HCT116 (cell line): ENCODE measurements around the gene RAB36. TPM values are rescaled to one million over a fixed set of nuclear protein-coding genes. Genes with fewer than 3 reads are reported as not detected.

Experiments used
- ATAC-seq: fragments of 200-7000 bp; cut with Tn5 transposase; 2 replicates; pipeline ENCODE4 v1.9.1; 2020; ENCODE audit warnings: mild to moderate bottlenecking, moderate library complexity
- BruUV-seq: library from RNA; stranded (reverse); fragments of 400-500 nt; replicated peaks from 2 replicates; lab custom pipeline; 2021; lab: Mats Ljungman, UMichigan
- CTCF ChIA-PET: fragments of 300-600 bp; sonication (Branson Sonifier 250); formaldehyde crosslinking; loops from one replicate; lab custom pipeline; 2021; ENCODE audit warnings: antibody characterized with exemption; lab: Charles Lee
- POLR2A ChIA-PET: fragments of 300-600, 350-600 bp; sonication (Branson Sonifier 250); formaldehyde crosslinking; loops from one replicate; lab custom pipeline; 2021; ENCODE audit warnings: antibody characterized with exemption; lab: Charles Lee
- RAD21 ChIA-PET, 2 experiments: fragments of 300-600 bp; sonication (Branson Sonifier 250); formaldehyde crosslinking; loops; one replicate each; lab custom pipeline; 2023; ENCODE audit warnings: low total read pairs in 2 of 2; ENCODE audit not compliant: uncharacterized antibody in 2 of 2, unreplicated experiment in 2 of 2, low non-redundant PET in 1 of 2; lab: Charles Lee
- DNase-seq: peaks from one replicate; pipeline ENCODE4 v3.0.0-alpha.2; 2010; ENCODE audit warnings: low read depth, low spot score
- H2AFZ ChIP-seq: fragments of 200-600 bp; shearing (Covaris generic), sonication (generic); 2 replicates; pipeline ENCODE4 v1.6.1; 2017; ENCODE audit warnings: low read depth, mixed run types, mixed read lengths, antibody characterized with exemption, low read length; ENCODE audit not compliant: poor library complexity, severe bottlenecking
- H3K27ac ChIP-seq: 2 replicates; pipeline ENCODE4 v1.5.1; 2012; ENCODE audit warnings: low read depth, low read length
- H3K27me3 ChIP-seq: fragments of 200-600 bp; sonication (generic); 2 replicates; pipeline ENCODE4 v1.6.1; 2016; ENCODE audit warnings: mixed run types, low read length, mixed read lengths; ENCODE audit not compliant: insufficient read depth
- H3K36me3 ChIP-seq, 2 experiments: fragments of 200-500 bp in 1 of 2; fragments of 200-600 bp in 1 of 2; sonication (Bioruptor generic) in 1 of 2; sonication (generic) in 1 of 2; 2 replicates each; pipeline versions ENCODE4 v1.5.1 to v1.6.1; 2014 to 2016; ENCODE audit warnings: low read length in 2 of 2, inconsistent platforms in 1 of 2, mixed read lengths in 1 of 2, mixed run types in 1 of 2; ENCODE audit not compliant: insufficient read depth in 2 of 2, control insufficient read depth in 1 of 2
- H3K4me1 ChIP-seq, 2 experiments: fragments of 200-600 bp in 1 of 2; sonication (generic) in 1 of 2; 2 replicates each; pipeline versions ENCODE4 v1.5.1 to v1.6.1; 2012 to 2017; ENCODE audit warnings: low read length in 2 of 2, inconsistent platforms in 1 of 2, mild to moderate bottlenecking in 1 of 2, mixed read lengths in 1 of 2, mixed run types in 1 of 2, moderate library complexity in 1 of 2; ENCODE audit not compliant: insufficient read depth in 2 of 2, control insufficient read depth in 1 of 2
- H3K4me2 ChIP-seq: fragments of 200-600 bp; sonication (generic); 2 replicates; pipeline ENCODE4 v1.6.1; 2017; ENCODE audit warnings: mixed run types, low read length, mixed read lengths
- H3K4me3 ChIP-seq, 2 experiments: fragments of 200-600 bp in 1 of 2; sonication (generic) in 1 of 2; replicated peaks in 1 of 2; 2 replicates each; pipeline ENCODE4 v1.5.1; 2011 to 2016; ENCODE audit warnings: low read length in 2 of 2, control low read depth in 1 of 2, low read depth in 1 of 2, mild to moderate bottlenecking in 1 of 2, mixed read lengths in 1 of 2, mixed run types in 1 of 2
- H3K79me2 ChIP-seq: fragments of 200-600 bp; sonication (generic); 2 replicates; pipeline ENCODE4 v1.6.1; 2017; ENCODE audit warnings: mild to moderate bottlenecking, mixed run types, low read length, moderate library complexity, mixed read lengths; ENCODE audit not compliant: insufficient read depth
- H3K9ac ChIP-seq: fragments of 200-600 bp; sonication (generic); 2 replicates; pipeline ENCODE4 v1.6.1; 2016; ENCODE audit warnings: low read length, mixed read lengths
- H3K9me2 ChIP-seq: fragments of 200-600 bp; sonication (generic), shearing (Covaris generic); 2 replicates; pipeline ENCODE4 v1.6.1; 2017; ENCODE audit warnings: mixed run types, mild to moderate bottlenecking, moderate library complexity; ENCODE audit not compliant: insufficient read depth
- H3K9me3 ChIP-seq, 2 experiments: fragments of 200-500 bp in 1 of 2; fragments of 200-600 bp in 1 of 2; sonication (Bioruptor generic) in 1 of 2; sonication (generic) in 1 of 2; 2 replicates each; pipeline ENCODE4 v1.6.1; 2014 to 2017; ENCODE audit warnings: low read length in 2 of 2, mixed read lengths in 2 of 2, inconsistent platforms in 1 of 2, low read depth in 1 of 2, mild to moderate bottlenecking in 1 of 2, mixed run types in 1 of 2, moderate library complexity in 1 of 2; ENCODE audit not compliant: control insufficient read depth in 1 of 2, insufficient read depth in 1 of 2
- H4K20me1 ChIP-seq: fragments of 200-600 bp; sonication (generic), shearing (Covaris generic); 2 replicates; pipeline ENCODE4 v1.6.1; 2017; ENCODE audit warnings: mixed run types, mild to moderate bottlenecking, moderate library complexity; ENCODE audit not compliant: insufficient read depth
- EZH2phosphoT487 ChIP-seq: fragments of 200-600 bp; IDR thresholded peaks from 2 replicates; pipeline ENCODE4 v1.6.1; 2018; ENCODE audit warnings: antibody characterized with exemption, borderline replicate concordance
- JUND ChIP-seq: IDR thresholded peaks from 2 replicates; pipeline ENCODE4 v1.6.1; 2012
- MAX ChIP-seq: IDR thresholded peaks from 2 replicates; pipeline ENCODE4 v1.6.1; 2012
- SIN3A ChIP-seq: IDR thresholded peaks from 2 replicates; pipeline ENCODE4 v1.6.1; 2012; ENCODE audit warnings: low read depth
- ZBTB33 ChIP-seq: IDR thresholded peaks from 2 replicates; pipeline ENCODE4 v1.6.1; 2011; ENCODE audit warnings: mild to moderate bottlenecking, low read length, moderate library complexity; ENCODE audit not compliant: insufficient replicate concordance; ENCODE audit errors: extremely low read depth
- intact Hi-C: fragments of 100-400 bp; cut with micrococcal nuclease; formaldehyde crosslinking; loops from 2 replicates; pipeline ENCODE4 v1.10.0; 2022
- total RNA-seq: library from RNA; stranded (reverse); gene quantifications from one replicate; pipeline ENCODE4 v1.2.1, GENCODE V29; 2021; ENCODE audit not compliant: unreplicated experiment

RAB36 gene
- total RNA-seq, 1 experiment from 2014 or later: 6.1 TPM

DNA sequence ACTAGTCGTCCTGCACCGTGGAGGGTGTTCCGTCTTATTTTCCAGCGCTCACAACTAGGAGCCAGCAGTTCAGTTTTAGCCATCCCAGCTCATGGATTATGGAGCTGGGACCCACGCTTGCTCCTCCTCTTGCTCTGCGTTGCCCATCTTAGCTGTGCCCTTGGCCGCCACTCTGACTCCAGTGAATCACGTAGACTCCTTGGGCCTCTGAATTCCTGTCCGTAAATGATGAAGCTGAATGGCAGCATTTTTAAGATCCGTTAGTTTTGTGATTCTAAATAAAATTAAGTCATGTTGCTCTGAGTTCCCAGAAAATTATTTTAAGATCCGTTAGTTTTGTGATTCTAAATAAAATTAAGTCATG is 58.8 kb downstream of the RAB36 start (continued):
- TF ChIP-seq EZH2phosphoT487: no peak
- no peak for TF ChIP-seq MAX

DNA sequence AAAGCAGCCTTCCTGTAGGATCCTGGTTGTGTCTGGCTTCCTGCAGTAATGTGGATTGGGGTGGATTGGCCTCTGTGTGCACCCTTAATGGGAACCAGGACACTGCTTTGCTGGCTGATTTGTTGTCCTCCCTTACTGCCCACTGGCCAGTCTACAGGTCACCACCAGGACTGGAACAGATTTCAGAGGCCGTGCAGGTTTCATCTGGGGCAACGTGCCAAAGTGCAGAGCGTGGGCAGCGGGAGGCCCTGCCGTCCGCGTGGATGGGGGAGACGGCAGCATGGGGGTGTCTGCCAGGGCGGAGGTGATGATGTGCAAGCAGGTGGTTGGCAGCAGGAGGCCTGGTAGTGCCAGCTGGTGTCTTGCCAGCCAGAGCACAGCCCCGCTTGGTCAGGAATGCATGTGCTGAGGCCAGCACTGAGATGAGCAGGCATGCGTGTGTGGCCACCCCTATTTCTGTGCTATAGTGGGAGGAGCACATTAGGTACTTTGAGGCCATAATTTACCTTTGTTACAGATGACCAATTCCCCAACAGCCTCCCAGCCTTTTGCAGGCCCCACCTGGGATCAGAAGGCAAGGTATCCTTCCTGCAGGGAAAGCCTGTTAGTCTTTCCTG is 59.4 kb downstream of the RAB36 start:
- ATAC-seq (no peak), DNase-seq (no peak)
- Histone ChIP-seq H3K79me2 (peaks cover 87% of the 10 kb centered on the region), H3K9me2 (no peaks in the 10 kb centered on the region), H3K9ac (no peak overlapping the region), H3K9me3 (no peaks in the 10 kb centered on the region), H3K4me1 (peaks cover 0 to under 1% of the 10 kb centered on the region in 2 experiments; a peak in 1 of 4 replicates), H3K27me3 (no peaks in the 10 kb centered on the region), H3K4me3 (no peak overlapping the region), H3K4me2 (no peak overlapping the region), H2AFZ (no peak overlapping the region), H3K27ac (no peak overlapping the region), H3K36me3 (0 out of 4 replicates have a peak, but pooled peaks cover 0 to 4% of the 10 kb centered on the region in 2 experiments), H4K20me1 (no peaks in the 10 kb centered on the region; the same call in 1 of the 2 replicates)
- TF ChIP-seq JUND: no peak
- TF ChIP-seq MAX: no peak
- TF ChIP-seq ZBTB33: no peak
- TF ChIP-seq SIN3A: no peak
- RAD21 ChIA-PET: no interaction called here
- CTCF ChIA-PET: interaction anchor here (1.1 kb wide), 1 partner anchor 26 kb away, joined by 3 read pairs; no protein-coding TSS in a partner anchor
- no TSS peak for BruUV-seq
- intact Hi-C loops: no loop called here
- POLR2A ChIA-PET: no interaction called here
